Measurements from ENCODE around the gene AGBL4.

The AGBL4 gene

DNA sequence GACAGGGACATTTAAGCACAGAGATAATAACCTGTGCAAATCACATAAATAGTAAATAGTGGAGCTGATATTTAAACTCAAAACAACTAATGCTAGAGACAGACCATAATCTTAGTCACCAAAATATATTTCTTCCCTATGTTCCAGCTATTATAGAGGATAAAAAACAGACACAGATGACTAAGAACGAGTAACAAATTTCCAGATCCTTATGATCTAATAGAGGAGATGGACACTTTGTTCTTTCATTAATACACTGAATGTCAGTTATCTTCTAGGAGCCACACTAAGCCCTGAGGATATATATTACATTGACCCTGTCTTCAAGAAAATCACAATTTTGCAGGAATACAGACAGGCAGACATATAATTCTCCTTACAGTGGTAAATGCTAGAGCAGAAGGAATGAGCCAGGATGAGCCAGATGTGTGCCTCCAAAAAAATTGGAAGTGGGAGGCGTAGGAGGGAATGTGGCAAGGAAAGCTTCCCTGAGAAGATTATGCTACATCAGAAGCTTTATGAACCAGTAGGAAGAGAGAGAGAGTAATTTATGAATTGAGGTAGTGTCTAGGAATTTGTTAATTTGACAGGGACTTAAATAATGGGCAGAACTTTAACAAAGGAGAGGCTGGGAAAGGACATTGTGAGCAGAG, 851.7 kb downstream of the AGBL4 start:
- no peaks in the 10 kb centered on the region for H3K27me3 ChIP-seq (ENCODE audit: control insufficient read depth in 1 of 2, insufficient read depth in 2 of 2, low read length in 2 of 2)
- no peaks in the 10 kb centered on the region for H3K36me3 ChIP-seq (ENCODE audit: control insufficient read depth in 1 of 2, insufficient read depth in 2 of 2, low read length in 2 of 2)
- H3K4me1 ChIP-seq (ENCODE audit: control insufficient read depth in 1 of 2, insufficient read depth in 2 of 2, low read length in 2 of 2), result no peaks in the 10 kb centered on the region
- no peak overlapping the region for H3K4me3 ChIP-seq (ENCODE audit: low read depth in 1 of 2, low read length in 2 of 2)
- H3K27ac ChIP-seq (ENCODE audit: low read depth, low read length), result no peak overlapping the region
- no peak overlapping the region for H3K9ac ChIP-seq (ENCODE audit: low read depth in 1 of 2, low read length in 2 of 2)
- H3K9me3 ChIP-seq (ENCODE audit: control insufficient read depth in 1 of 2, low read length in 2 of 2), result no peaks in the 10 kb centered on the region

DNA sequence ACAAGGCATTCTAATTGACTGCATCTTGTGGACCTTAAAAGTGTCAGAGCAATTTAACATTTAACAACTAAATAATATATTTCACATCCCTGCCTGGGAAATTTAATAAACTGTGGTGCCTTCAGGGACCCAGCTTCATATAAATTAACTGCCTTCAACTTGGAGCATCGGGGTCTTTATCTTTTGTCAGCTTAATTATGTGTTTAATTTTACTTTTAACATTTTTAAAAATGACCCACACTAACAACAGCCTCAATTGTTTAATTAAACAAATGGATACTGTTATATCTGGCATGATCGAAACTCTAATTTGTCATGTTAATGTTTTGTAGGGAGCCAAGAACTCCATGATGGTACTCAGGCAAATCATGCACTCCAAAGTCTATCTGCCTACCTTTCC, 857.7 kb downstream of the AGBL4 start:
- Histone ChIP-seq H3K4me3 (ENCODE audit: low read depth in 1 of 2, low read length in 2 of 2) (no peak overlapping the region), H3K36me3 (ENCODE audit: control insufficient read depth in 1 of 2, insufficient read depth in 2 of 2, low read length in 2 of 2) (no peaks in the 10 kb centered on the region), H3K27me3 (ENCODE audit: control insufficient read depth in 1 of 2, insufficient read depth in 2 of 2, low read length in 2 of 2) (no peaks in the 10 kb centered on the region), H3K4me1 (ENCODE audit: control insufficient read depth in 1 of 2, insufficient read depth in 2 of 2, low read length in 2 of 2) (no peaks in the 10 kb centered on the region), H3K9me3 (ENCODE audit: control insufficient read depth in 1 of 2, low read length in 2 of 2) (no peaks in the 10 kb centered on the region), H3K9ac (ENCODE audit: low read depth in 1 of 2, low read length in 2 of 2) (no peak overlapping the region), H3K27ac (ENCODE audit: low read depth, low read length) (no peak overlapping the region)

DNA sequence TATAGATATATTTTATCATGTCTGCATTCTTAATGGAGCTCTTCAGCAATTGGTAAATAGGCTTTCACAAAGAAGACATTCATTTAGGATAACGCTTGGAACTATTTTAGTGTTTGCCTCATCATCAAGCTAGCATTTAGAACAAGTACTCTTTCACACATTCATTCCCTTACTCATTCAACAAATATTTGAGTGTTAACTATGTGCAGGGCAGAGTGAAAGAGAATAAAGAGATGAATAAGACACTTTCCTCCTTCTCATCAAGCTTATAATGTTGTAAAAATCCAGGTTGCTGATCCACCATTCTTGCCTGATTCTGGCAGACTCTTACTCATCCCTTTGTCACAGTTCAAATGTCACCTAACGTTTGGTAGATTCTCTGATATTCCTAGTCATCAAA, 860.7 kb downstream of the AGBL4 start:
- Histone ChIP-seq H3K9ac (ENCODE audit: low read depth in 1 of 2, low read length in 2 of 2) (no peak overlapping the region), H3K36me3 (ENCODE audit: control insufficient read depth in 1 of 2, insufficient read depth in 2 of 2, low read length in 2 of 2) (no peaks in the 10 kb centered on the region), H3K27me3 (ENCODE audit: control insufficient read depth in 1 of 2, insufficient read depth in 2 of 2, low read length in 2 of 2) (no peaks in the 10 kb centered on the region), H3K4me1 (ENCODE audit: control insufficient read depth in 1 of 2, insufficient read depth in 2 of 2, low read length in 2 of 2) (no peaks in the 10 kb centered on the region), H3K9me3 (ENCODE audit: control insufficient read depth in 1 of 2, low read length in 2 of 2) (no peaks in the 10 kb centered on the region), H3K27ac (ENCODE audit: low read depth, low read length) (no peak overlapping the region), H3K4me3 (ENCODE audit: low read depth in 1 of 2, low read length in 2 of 2) (no peak overlapping the region)

DNA sequence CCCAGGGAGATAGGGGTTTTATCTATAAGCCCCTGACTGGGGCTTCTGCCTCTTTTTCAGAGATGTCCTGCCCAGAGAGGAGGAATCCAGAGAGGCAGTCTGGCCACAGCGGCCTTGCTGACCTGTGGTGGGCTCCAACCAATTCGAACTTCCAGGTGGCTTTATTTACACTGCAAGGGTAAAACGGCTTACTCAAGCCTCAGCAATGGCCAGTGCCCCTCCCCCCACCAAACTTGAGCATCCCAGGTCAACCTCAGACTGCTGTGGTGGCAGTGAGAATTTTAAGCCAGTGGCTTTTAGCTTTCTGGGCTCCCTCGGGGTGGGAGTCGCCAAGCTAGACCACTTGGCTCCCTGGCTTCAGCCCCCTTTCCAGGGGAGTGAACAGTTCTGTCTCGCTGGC, 863.1 kb downstream of the AGBL4 start:
- Histone ChIP-seq H3K36me3 (ENCODE audit: control insufficient read depth in 1 of 2, insufficient read depth in 2 of 2, low read length in 2 of 2) (no peaks in the 10 kb centered on the region), H3K4me3 (ENCODE audit: low read depth in 1 of 2, low read length in 2 of 2) (no peak overlapping the region), H3K9ac (ENCODE audit: low read depth in 1 of 2, low read length in 2 of 2) (no peak overlapping the region), H3K4me1 (ENCODE audit: control insufficient read depth in 1 of 2, insufficient read depth in 2 of 2, low read length in 2 of 2) (no peaks in the 10 kb centered on the region), H3K27ac (ENCODE audit: low read depth, low read length) (no peak overlapping the region), H3K27me3 (ENCODE audit: control insufficient read depth in 1 of 2, insufficient read depth in 2 of 2, low read length in 2 of 2) (no peaks in the 10 kb centered on the region), H3K9me3 (ENCODE audit: control insufficient read depth in 1 of 2, low read length in 2 of 2) (no peaks in the 10 kb centered on the region)

DNA sequence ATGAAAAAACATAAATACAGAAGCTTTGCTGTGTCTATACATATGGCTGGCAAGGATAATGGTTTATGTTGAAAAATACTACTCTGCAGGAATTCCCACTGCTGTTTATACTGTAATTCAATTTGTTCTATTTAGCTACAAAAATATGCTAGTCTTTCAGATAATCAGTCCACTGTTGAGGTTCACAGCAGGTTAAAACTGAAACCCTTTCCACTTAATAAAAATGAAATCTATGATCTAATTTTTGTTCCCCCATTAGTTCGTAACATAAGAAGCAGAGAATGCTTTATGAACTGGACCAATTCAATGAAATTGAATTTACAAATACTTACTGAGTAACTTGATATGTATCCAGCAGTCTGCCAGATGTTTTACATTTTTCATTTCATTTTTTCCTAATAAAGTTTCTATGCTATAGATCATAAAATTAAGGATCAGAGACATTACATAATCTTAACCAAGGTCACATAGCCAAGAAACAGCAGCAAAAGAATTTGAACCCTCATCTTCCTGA, 887.0 kb downstream of the AGBL4 start:
- H3K9ac ChIP-seq (ENCODE audit: low read depth in 1 of 2, low read length in 2 of 2), result no peak overlapping the region
- H3K9me3 ChIP-seq (ENCODE audit: control insufficient read depth in 1 of 2, low read length in 2 of 2), result no peaks in the 10 kb centered on the region
- H3K4me1 ChIP-seq (ENCODE audit: control insufficient read depth in 1 of 2, insufficient read depth in 2 of 2, low read length in 2 of 2), result no peaks in the 10 kb centered on the region
- H3K27ac ChIP-seq (ENCODE audit: low read depth, low read length), result no peak overlapping the region
- no peaks in the 10 kb centered on the region for H3K27me3 ChIP-seq (ENCODE audit: control insufficient read depth in 1 of 2, insufficient read depth in 2 of 2, low read length in 2 of 2)
- H3K36me3 ChIP-seq (ENCODE audit: control insufficient read depth in 1 of 2, insufficient read depth in 2 of 2, low read length in 2 of 2), result no peaks in the 10 kb centered on the region
- no peak overlapping the region for H3K4me3 ChIP-seq (ENCODE audit: low read depth in 1 of 2, low read length in 2 of 2)

DNA sequence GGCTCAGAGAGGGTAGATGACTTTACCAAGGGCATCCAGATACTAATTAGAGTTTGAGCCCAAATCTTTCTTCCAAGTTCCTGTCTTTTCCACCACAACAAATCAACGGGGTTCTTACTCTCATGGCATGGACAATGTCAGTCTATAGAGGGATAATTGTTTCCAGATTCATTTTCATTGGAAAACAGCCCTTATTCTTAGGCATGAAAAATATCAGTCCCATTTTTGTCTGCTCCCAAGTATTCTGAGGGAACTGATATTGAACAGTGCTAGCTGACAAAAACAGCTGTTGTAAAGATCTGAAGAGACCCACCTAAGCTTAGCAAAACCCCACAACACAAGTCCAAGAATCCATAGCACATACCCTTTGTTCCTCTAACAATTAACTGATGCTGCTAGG, 898.0 kb downstream of the AGBL4 start:
- Histone ChIP-seq H3K9me3 (ENCODE audit: control insufficient read depth in 1 of 2, low read length in 2 of 2) (no peaks in the 10 kb centered on the region), H3K9ac (ENCODE audit: low read depth in 1 of 2, low read length in 2 of 2) (no peak overlapping the region), H3K27me3 (ENCODE audit: control insufficient read depth in 1 of 2, insufficient read depth in 2 of 2, low read length in 2 of 2) (no peaks in the 10 kb centered on the region), H3K4me1 (ENCODE audit: control insufficient read depth in 1 of 2, insufficient read depth in 2 of 2, low read length in 2 of 2) (no peaks in the 10 kb centered on the region), H3K36me3 (ENCODE audit: control insufficient read depth in 1 of 2, insufficient read depth in 2 of 2, low read length in 2 of 2) (no peaks in the 10 kb centered on the region), H3K4me3 (ENCODE audit: low read depth in 1 of 2, low read length in 2 of 2) (no peak overlapping the region), H3K27ac (ENCODE audit: low read depth, low read length) (no peak overlapping the region)

DNA sequence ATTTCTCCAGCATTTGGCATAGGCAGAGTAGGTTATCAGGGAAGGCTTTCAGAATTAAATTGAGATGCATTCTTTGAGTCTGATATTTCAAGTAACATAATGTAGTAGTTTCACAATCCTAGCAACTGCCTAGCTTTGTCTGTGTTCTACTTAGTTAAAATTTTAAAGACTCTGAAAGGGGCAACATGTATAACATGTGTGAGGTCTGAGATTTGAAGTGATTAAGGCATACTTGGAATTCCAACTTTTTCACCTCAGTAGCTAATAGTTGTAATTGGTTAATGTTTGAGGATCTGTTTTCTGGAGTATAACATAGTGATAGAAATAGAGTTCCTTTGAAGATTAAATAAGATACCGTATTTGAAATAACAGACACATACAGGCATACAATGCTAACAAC, 911.8 kb downstream of the AGBL4 start:
- Histone ChIP-seq H3K9ac (ENCODE audit: low read depth in 1 of 2, low read length in 2 of 2) (no peak overlapping the region), H3K36me3 (ENCODE audit: control insufficient read depth in 1 of 2, insufficient read depth in 2 of 2, low read length in 2 of 2) (no peaks in the 10 kb centered on the region), H3K27ac (ENCODE audit: low read depth, low read length) (no peak overlapping the region), H3K4me1 (ENCODE audit: control insufficient read depth in 1 of 2, insufficient read depth in 2 of 2, low read length in 2 of 2) (no peaks in the 10 kb centered on the region), H3K27me3 (ENCODE audit: control insufficient read depth in 1 of 2, insufficient read depth in 2 of 2, low read length in 2 of 2) (no peaks in the 10 kb centered on the region), H3K4me3 (ENCODE audit: low read depth in 1 of 2, low read length in 2 of 2) (no peak overlapping the region), H3K9me3 (ENCODE audit: control insufficient read depth in 1 of 2, low read length in 2 of 2) (peaks cover 0 to 4% of the 10 kb centered on the region in 2 donors)

DNA sequence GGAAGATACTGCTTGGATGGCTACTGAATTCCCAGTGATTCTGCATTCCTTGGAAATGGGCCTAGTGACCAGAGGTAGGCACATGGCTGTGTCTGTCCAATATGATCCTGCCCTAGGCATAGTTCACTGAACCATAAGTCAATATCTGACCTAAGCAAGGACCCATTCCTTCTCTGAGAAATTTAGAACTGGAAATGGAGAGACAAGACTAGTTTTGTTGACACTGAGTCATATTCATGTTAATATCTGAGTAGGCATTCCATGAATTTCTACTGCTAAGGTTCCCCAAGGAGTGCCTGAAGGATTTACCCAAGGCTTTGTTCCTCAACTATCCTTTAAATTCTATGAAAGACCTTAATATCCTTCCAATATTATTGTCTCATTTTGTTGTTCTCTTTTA, 917.3 kb downstream of the AGBL4 start:
- no peaks in the 10 kb centered on the region for H3K9me3 ChIP-seq (ENCODE audit: control insufficient read depth in 1 of 2, low read length in 2 of 2)

DNA sequence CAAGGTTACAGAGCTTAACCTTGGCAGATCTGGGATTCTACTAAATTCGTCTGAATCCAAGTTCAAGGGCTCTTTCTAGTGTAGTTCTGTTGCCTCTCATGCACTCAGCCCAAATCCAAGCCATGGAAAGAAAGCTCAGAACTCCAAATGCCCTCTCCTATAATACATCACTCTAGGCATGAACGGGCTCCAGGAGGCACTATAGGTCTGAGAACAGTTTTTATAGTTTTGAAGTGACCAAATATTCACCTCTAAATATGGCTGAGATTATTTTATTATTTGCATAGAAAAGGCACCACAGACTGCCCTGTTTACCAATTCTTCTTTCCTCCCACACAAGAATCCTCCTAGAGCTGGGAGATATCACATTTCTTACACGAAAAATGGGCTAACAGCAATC, 919.2 kb downstream of the AGBL4 start:
- H3K9me3 ChIP-seq (ENCODE audit: control insufficient read depth in 1 of 2, low read length in 2 of 2), result no peaks in the 10 kb centered on the region

More for the DNA sequence above, 917.3 kb downstream of the AGBL4 start:
- H3K9ac ChIP-seq (ENCODE audit: low read depth in 1 of 2, low read length in 2 of 2), result no peak overlapping the region
- H3K27me3 ChIP-seq (ENCODE audit: control insufficient read depth in 1 of 2, insufficient read depth in 2 of 2, low read length in 2 of 2), result no peaks in the 10 kb centered on the region
- H3K4me3 ChIP-seq (ENCODE audit: low read depth in 1 of 2, low read length in 2 of 2), result no peak overlapping the region
- no peak overlapping the region for H3K27ac ChIP-seq (ENCODE audit: low read depth, low read length)
- no peaks in the 10 kb centered on the region for H3K4me1 ChIP-seq (ENCODE audit: control insufficient read depth in 1 of 2, insufficient read depth in 2 of 2, low read length in 2 of 2)
- H3K36me3 ChIP-seq (ENCODE audit: control insufficient read depth in 1 of 2, insufficient read depth in 2 of 2, low read length in 2 of 2), result no peaks in the 10 kb centered on the region

DNA sequence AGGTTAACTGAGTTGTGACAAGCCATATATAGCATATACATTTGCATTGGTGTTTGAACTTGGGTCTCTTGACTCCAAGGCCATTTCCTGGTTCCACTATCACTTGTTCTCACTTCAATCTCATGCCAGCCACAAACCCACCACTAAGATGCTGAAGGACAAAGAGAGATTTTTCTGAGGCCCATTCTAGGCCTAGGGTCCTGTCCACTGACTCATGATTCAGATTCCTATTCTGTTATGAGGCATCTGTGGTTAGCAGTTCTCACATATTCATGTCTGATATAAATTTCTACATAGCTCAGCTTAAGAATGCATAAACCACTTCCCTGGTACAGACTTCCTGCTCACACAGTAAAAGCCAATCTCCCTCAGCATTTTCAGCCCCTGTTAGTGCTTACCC, 921.0 kb downstream of the AGBL4 start:
- Histone ChIP-seq H3K9me3 (ENCODE audit: control insufficient read depth in 1 of 2, low read length in 2 of 2) (no peaks in the 10 kb centered on the region), H3K27me3 (ENCODE audit: control insufficient read depth in 1 of 2, insufficient read depth in 2 of 2, low read length in 2 of 2) (no peaks in the 10 kb centered on the region), H3K9ac (ENCODE audit: low read depth in 1 of 2, low read length in 2 of 2) (no peak overlapping the region), H3K36me3 (ENCODE audit: control insufficient read depth in 1 of 2, insufficient read depth in 2 of 2, low read length in 2 of 2) (no peaks in the 10 kb centered on the region), H3K4me1 (ENCODE audit: control insufficient read depth in 1 of 2, insufficient read depth in 2 of 2, low read length in 2 of 2) (no peaks in the 10 kb centered on the region), H3K27ac (ENCODE audit: low read depth, low read length) (no peak overlapping the region), H3K4me3 (ENCODE audit: low read depth in 1 of 2, low read length in 2 of 2) (no peak overlapping the region)

More for the DNA sequence above, 919.2 kb downstream of the AGBL4 start:
- no peaks in the 10 kb centered on the region for H3K36me3 ChIP-seq (ENCODE audit: control insufficient read depth in 1 of 2, insufficient read depth in 2 of 2, low read length in 2 of 2)
- no peaks in the 10 kb centered on the region for H3K4me1 ChIP-seq (ENCODE audit: control insufficient read depth in 1 of 2, insufficient read depth in 2 of 2, low read length in 2 of 2)
- no peak overlapping the region for H3K9ac ChIP-seq (ENCODE audit: low read depth in 1 of 2, low read length in 2 of 2)
- H3K4me3 ChIP-seq (ENCODE audit: low read depth in 1 of 2, low read length in 2 of 2), result no peak overlapping the region
- H3K27me3 ChIP-seq (ENCODE audit: control insufficient read depth in 1 of 2, insufficient read depth in 2 of 2, low read length in 2 of 2), result no peaks in the 10 kb centered on the region
- H3K27ac ChIP-seq (ENCODE audit: low read depth, low read length), result no peak overlapping the region

All from duodenal mucosa (tissue), 2 donors.